Measurements from ENCODE around the gene MTFP1. TPM values are rescaled to one million over a fixed set of nuclear protein-coding genes. Genes with fewer than 3 reads are reported as not detected.

Gene MTFP1
- total and polyA plus RNA-seq, 7 experiments from 2014 or later = 10.2 to 68.2 (median 26.7) TPM

- peaks cover 0 to 13% (median 0%) of the 10 kb centered on the region in 7 donors for H3K4me1 Mint-ChIP-seq
- peak within 1 kb of the TSS in 1 of 10 donors; percentile 27 for H3K4me3 Mint-ChIP-seq
- Histone ChIP-seq H3K4me1 (ENCODE audit: control insufficient read depth in 2 of 2, insufficient read depth in 2 of 2, low read length in 2 of 2) (no peaks in the 10 kb centered on the region), H3K27me3 (ENCODE audit: control insufficient read depth in 2 of 2, insufficient read depth in 2 of 2, low read length in 2 of 2) (no peaks in the 10 kb centered on the region), H3K36me3 (ENCODE audit: control insufficient read depth in 2 of 3, insufficient read depth in 3 of 3, low read length in 3 of 3) (no peaks in the 10 kb centered on the region), H3K9me3 (ENCODE audit: control insufficient read depth in 2 of 3, low read length in 3 of 3) (no peaks in the 10 kb centered on the region), H3K4me3 (ENCODE audit: low read length) (no peak within 1 kb of the TSS), H3K27ac (ENCODE audit: low read depth, low read length) (no peak within 1 kb of the TSS)
- peaks cover 0 to 1% (median 0%) of the 10 kb centered on the region in 11 donors for H3K9me3 Mint-ChIP-seq
- intact Hi-C loops (cut with micrococcal nuclease) = no loop called here
- peaks cover 0 to 1% (median 0%) of the 10 kb centered on the region in 5 donors for H3K36me3 Mint-ChIP-seq
- H3K27me3 Mint-ChIP-seq = peaks cover 12 to 20% (median 14%) of the 10 kb centered on the region in 5 donors
- ChIA-PET POLR2A (no interaction called here), CTCF (no interaction called here)
- H3K27ac Mint-ChIP-seq = peak within 1 kb of the TSS in 1 of 9 donors; percentile 42
- no peak for DNase-seq
- ATAC-seq = no peak
These were observed 46.2 kb downstream of the MTFP1 start, which contains the start of gene SEC14L3 for GRCh38 chr22:30471616-30472318. Gene SEC14L3, minus strand, starts transcription at chr22:30472017. Its CDS starts 59 bp downstream, at chr22:30471958.

GRCh38 chr22:30472994-30473720 is 47.6 kb downstream of the MTFP1 start:
- H3K36me3 Mint-ChIP-seq = peaks cover 0 to 1% (median 0%) of the 10 kb centered on the region in 5 donors
- no peak overlapping the region for H3K4me3 ChIP-seq (ENCODE audit: low read length)
- H3K4me1 ChIP-seq (ENCODE audit: control insufficient read depth in 2 of 2, insufficient read depth in 2 of 2, low read length in 2 of 2) = no peaks in the 10 kb centered on the region
- ATAC-seq (peak; percentile 47), DNase-seq (no peak)
- H3K4me1 Mint-ChIP-seq = peaks cover 0 to 13% (median 0%) of the 10 kb centered on the region in 7 donors
- no peak overlapping the region for H3K27ac ChIP-seq (ENCODE audit: low read depth, low read length)
- intact Hi-C loops (cut with micrococcal nuclease) = no loop called here
- no peaks in the 10 kb centered on the region for H3K9me3 ChIP-seq (ENCODE audit: control insufficient read depth in 2 of 3, low read length in 3 of 3)
- CTCF ChIA-PET = no interaction called here
- H3K27me3 Mint-ChIP-seq = peaks cover 14 to 25% (median 18%) of the 10 kb centered on the region in 5 donors
- H3K9me3 Mint-ChIP-seq = peaks cover 0 to 1% (median 0%) of the 10 kb centered on the region in 11 donors
- no peaks in the 10 kb centered on the region for H3K36me3 ChIP-seq (ENCODE audit: control insufficient read depth in 2 of 3, insufficient read depth in 3 of 3, low read length in 3 of 3)
- POLR2A ChIA-PET = no interaction called here
- H3K4me3 Mint-ChIP-seq = no peak overlapping the region
- H3K27me3 ChIP-seq (ENCODE audit: control insufficient read depth in 2 of 2, insufficient read depth in 2 of 2, low read length in 2 of 2) = no peaks in the 10 kb centered on the region
- peak overlapping the region in 1 of 9 donors; percentile 16 for H3K27ac Mint-ChIP-seq

DNA sequence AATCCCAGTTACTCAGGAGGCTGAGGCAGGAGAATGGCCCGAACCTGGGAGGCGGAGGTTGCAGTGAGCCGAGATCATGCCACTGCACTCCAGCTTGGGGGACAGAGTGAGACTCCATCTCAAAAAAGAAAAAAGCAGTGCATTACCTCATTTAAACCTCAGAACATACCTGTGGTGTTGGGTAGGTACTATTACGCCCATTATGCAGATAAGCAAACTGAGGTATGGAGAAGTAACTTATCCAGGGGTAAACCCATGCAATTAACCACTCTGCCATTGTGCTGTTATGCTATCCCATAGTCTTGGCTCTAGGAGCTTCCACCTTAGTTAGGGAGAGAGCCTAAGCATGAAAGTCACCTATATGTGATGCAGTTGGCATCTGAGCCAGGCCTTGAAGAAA is 48.6 kb downstream of the MTFP1 start:
- peaks cover 0 to 13% (median 0%) of the 10 kb centered on the region in 7 donors for H3K4me1 Mint-ChIP-seq
- no peak overlapping the region for H3K4me3 Mint-ChIP-seq
- H3K27ac Mint-ChIP-seq = no peak overlapping the region
- ChIA-PET CTCF (no interaction called here), POLR2A (no interaction called here)
- ATAC-seq = no peak
- peaks cover 14 to 25% (median 18%) of the 10 kb centered on the region in 5 donors for H3K27me3 Mint-ChIP-seq
- Histone ChIP-seq H3K36me3 (ENCODE audit: control insufficient read depth in 2 of 3, insufficient read depth in 3 of 3, low read length in 3 of 3) (no peaks in the 10 kb centered on the region), H3K4me1 (ENCODE audit: control insufficient read depth in 2 of 2, insufficient read depth in 2 of 2, low read length in 2 of 2) (no peaks in the 10 kb centered on the region), H3K27ac (ENCODE audit: low read depth, low read length) (no peak overlapping the region), H3K4me3 (ENCODE audit: low read length) (no peak overlapping the region), H3K27me3 (ENCODE audit: control insufficient read depth in 2 of 2, insufficient read depth in 2 of 2, low read length in 2 of 2) (no peaks in the 10 kb centered on the region), H3K9me3 (ENCODE audit: control insufficient read depth in 2 of 3, low read length in 3 of 3) (no peaks in the 10 kb centered on the region)
- intact Hi-C loops (cut with micrococcal nuclease) = no loop called here
- peaks cover 0 to 1% (median 0%) of the 10 kb centered on the region in 5 donors for H3K36me3 Mint-ChIP-seq
- no peak for DNase-seq
- peaks cover 0 to 1% (median 0%) of the 10 kb centered on the region in 11 donors for H3K9me3 Mint-ChIP-seq

- CTCF ChIA-PET = no interaction called here
- Mint-ChIP-seq H3K9me3 (peaks cover 0 to 1% (median 0%) of the 10 kb centered on the region in 11 donors), H3K27ac (peak overlapping the region in 2 of 9 donors; percentile 14 to 23), H3K4me3 (no peak overlapping the region), H3K4me1 (peaks cover 0 to 13% (median 0%) of the 10 kb centered on the region in 7 donors), H3K36me3 (peaks cover 0 to 1% (median 0%) of the 10 kb centered on the region in 5 donors), H3K27me3 (peaks cover 11 to 25% (median 16%) of the 10 kb centered on the region in 5 donors)
- POLR2A ChIA-PET = no interaction called here
- Histone ChIP-seq H3K4me3 (ENCODE audit: low read length) (no peak overlapping the region), H3K36me3 (ENCODE audit: control insufficient read depth in 2 of 3, insufficient read depth in 3 of 3, low read length in 3 of 3) (no peaks in the 10 kb centered on the region), H3K27ac (ENCODE audit: low read depth, low read length) (no peak overlapping the region), H3K9me3 (ENCODE audit: control insufficient read depth in 2 of 3, low read length in 3 of 3) (no peaks in the 10 kb centered on the region), H3K4me1 (ENCODE audit: control insufficient read depth in 2 of 2, insufficient read depth in 2 of 2, low read length in 2 of 2) (no peaks in the 10 kb centered on the region), H3K27me3 (ENCODE audit: control insufficient read depth in 2 of 2, insufficient read depth in 2 of 2, low read length in 2 of 2) (no peaks in the 10 kb centered on the region)
- ATAC-seq = peak; percentile 74
- intact Hi-C loops (cut with micrococcal nuclease) = no loop called here
- DNase-seq = peak in 4 of 9 donors; percentile 10 to 45 (median 28)
These were observed 49.3 kb downstream of the MTFP1 start for GRCh38 chr22:30474683-30475424.

Other genes starting within 250 kb of the MTFP1 start
- gene LIF, start 179.0 kb upstream of the MTFP1 start, total RNA-seq = 100 to 1,000 TPM in 1 of 5 experiments, under 1 TPM in 2, not detected in 2; 0.64 to 260 (median 0.98) TPM
- not detected for gene LIF, start 179.0 kb upstream of the MTFP1 start, polyA plus RNA-seq
- gene OSM, start 158.9 kb upstream of the MTFP1 start, total RNA-seq = 100 to 1,000 TPM in 1 of 5 experiments, 10 to 100 TPM in 2, 1 to 10 TPM in 1, under 1 TPM in 1; 0.49 to 158 (median 46.0) TPM
- 1 to 10 TPM; 2.0 to 6.3 TPM for gene OSM, start 158.9 kb upstream of the MTFP1 start, polyA plus RNA-seq
- 10 to 100 TPM; 12.4 to 21.3 (median 17.9) TPM for gene CASTOR1, start 136.3 kb upstream of the MTFP1 start, total RNA-seq
- 10 to 100 TPM; 19.0 to 43.0 TPM for gene CASTOR1, start 136.3 kb upstream of the MTFP1 start, polyA plus RNA-seq
- gene TBC1D10A, start 98.8 kb upstream of the MTFP1 start, total RNA-seq = 10 to 100 TPM; 47.2 to 73.8 (median 70.9) TPM
- 10 to 100 TPM; 62.6 to 84.7 TPM for gene TBC1D10A, start 98.8 kb upstream of the MTFP1 start, polyA plus RNA-seq
- gene SF3A1, start 68.9 kb upstream of the MTFP1 start, total RNA-seq = 100 to 1,000 TPM; 267 to 341 (median 284) TPM
- 100 to 1,000 TPM in 1 of 2 donors, 10 to 100 TPM in 1; 83.2 to 115 TPM for gene SF3A1, start 68.9 kb upstream of the MTFP1 start, polyA plus RNA-seq
- 1 to 10 TPM; 1.8 to 6.9 (median 3.2) TPM for gene CCDC157, start 68.8 kb upstream of the MTFP1 start, total RNA-seq
- gene CCDC157, start 68.8 kb upstream of the MTFP1 start, polyA plus RNA-seq = 1 to 10 TPM; 1.4 to 2.1 TPM
- gene RNF215, start 38.4 kb upstream of the MTFP1 start, total RNA-seq = 10 to 100 TPM in 1 of 5 experiments, 1 to 10 TPM in 4; 4.3 to 10.8 (median 5.3) TPM
- 1 to 10 TPM in 1 of 2 donors, under 1 TPM in 1; 0.08 to 1.1 TPM for gene RNF215, start 38.4 kb upstream of the MTFP1 start, polyA plus RNA-seq
- 100 to 1,000 TPM in 1 of 5 experiments, 10 to 100 TPM in 4; 10.7 to 147 (median 16.5) TPM for gene SEC14L2, start 28.8 kb upstream of the MTFP1 start, total RNA-seq
- gene SEC14L2, start 28.8 kb upstream of the MTFP1 start, polyA plus RNA-seq = 10 to 100 TPM; 12.7 to 20.7 TPM
- not detected for gene SEC14L3, start 46.2 kb downstream of the MTFP1 start, total RNA-seq
- not detected for gene SEC14L3, start 46.2 kb downstream of the MTFP1 start, polyA plus RNA-seq
- not detected for gene SEC14L4, start 79.9 kb downstream of the MTFP1 start, total RNA-seq
- not detected for gene SEC14L4, start 79.9 kb downstream of the MTFP1 start, polyA plus RNA-seq
- not detected for gene SEC14L6, start 121.0 kb downstream of the MTFP1 start, total RNA-seq
- gene SEC14L6, start 121.0 kb downstream of the MTFP1 start, polyA plus RNA-seq = not detected
- 1 to 10 TPM in 2 of 5 experiments, under 1 TPM in 1, not detected in 2; 0.56 to 4.8 (median 4.0) TPM for gene GAL3ST1, start 148.9 kb downstream of the MTFP1 start, total RNA-seq
- gene GAL3ST1, start 148.9 kb downstream of the MTFP1 start, polyA plus RNA-seq = 1 to 10 TPM in 1 of 2 donors, under 1 TPM in 1; 0.21 to 2.4 TPM
- gene PES1, start 166.1 kb downstream of the MTFP1 start, total RNA-seq = 10 to 100 TPM; 40.6 to 84.2 (median 56.3) TPM
- 10 to 100 TPM; 34.6 to 62.3 TPM for gene PES1, start 166.1 kb downstream of the MTFP1 start, polyA plus RNA-seq
- gene TCN2, start 181.4 kb downstream of the MTFP1 start, total RNA-seq = 1 to 10 TPM in 3 of 5 experiments, under 1 TPM in 2; 0.57 to 8.9 (median 1.3) TPM
- under 1 TPM; 0.69 to 0.79 TPM for gene TCN2, start 181.4 kb downstream of the MTFP1 start, polyA plus RNA-seq
- 1 to 10 TPM; 2.0 to 5.2 (median 3.4) TPM for gene SLC35E4, start 210.0 kb downstream of the MTFP1 start, total RNA-seq
- gene SLC35E4, start 210.0 kb downstream of the MTFP1 start, polyA plus RNA-seq = 1 to 10 TPM in 1 of 2 donors, under 1 TPM in 1; 0.85 to 1.9 TPM
- gene DUSP18, start 242.1 kb downstream of the MTFP1 start, total RNA-seq = 10 to 100 TPM in 4 of 5 experiments, 1 to 10 TPM in 1; 7.4 to 18.5 (median 14.1) TPM
- gene DUSP18, start 242.1 kb downstream of the MTFP1 start, polyA plus RNA-seq = 10 to 100 TPM in 1 of 2 donors, 1 to 10 TPM in 1; 7.4 to 12.2 TPM